Activated CD4-positive, alpha-beta T cell treated with anti-CD3 and anti-CD28 coated beads, Interleukin-2, amount 10 ng/mL, durations not matched to agents 7 days and 5 days (primary cell): ENCODE results near the gene GRAPL. TPM values are rescaled to one million over a fixed set of nuclear protein-coding genes. Genes with fewer than 3 reads are reported as not detected.
"Not testable (repeated sequence)": the region's sequence is repeated elsewhere in the genome, so short reads cannot be mapped to it uniquely, and the experiment has no call there.

Source experiments
- CTCF ChIA-PET: fragments of 350-600 bp; sonication (Branson Sonifier 250); formaldehyde crosslinking; loops from one replicate; lab custom pipeline; 2021; ENCODE audit warnings: antibody characterized with exemption; lab: Charles Lee
- POLR2A ChIA-PET: fragments of 350-600 bp; sonication (Branson Sonifier 250); formaldehyde crosslinking; loops from one replicate; lab custom pipeline; 2021; ENCODE audit warnings: antibody characterized with exemption; lab: Charles Lee
- DNase-seq: peaks from one replicate; pipeline ENCODE4 v3.0.0-alpha.2; 2020
- H3K27ac Mint-ChIP-seq: one replicate; pipeline ENCODE4 v1.8.0; 2021; ENCODE audit warnings: mild to moderate bottlenecking, moderate library complexity, mixed read lengths
- H3K27me3 Mint-ChIP-seq: one replicate; pipeline ENCODE4 v1.8.0; 2021; ENCODE audit warnings: mixed read lengths
- H3K36me3 Mint-ChIP-seq: one replicate; pipeline ENCODE4 v1.8.0; 2021; ENCODE audit warnings: low read depth, mixed read lengths
- H3K4me1 Mint-ChIP-seq: one replicate; pipeline ENCODE4 v1.8.0; 2021; ENCODE audit warnings: mixed read lengths
- H3K4me3 Mint-ChIP-seq: one replicate; pipeline ENCODE4 v1.8.0; 2021; ENCODE audit warnings: mild to moderate bottlenecking, moderate library complexity, mixed read lengths
- H3K9me3 Mint-ChIP-seq: one replicate; pipeline ENCODE4 v1.8.0; 2021; ENCODE audit warnings: mixed read lengths
- total RNA-seq, 2 experiments: library from RNA; stranded (reverse); gene quantifications; one replicate each; pipeline ENCODE4 v1.2.3, GENCODE V29; 2021

The GRAPL gene
- total RNA-seq, 2 experiments from 2014 or later, result 16.3 to 25.3 TPM

DNA sequence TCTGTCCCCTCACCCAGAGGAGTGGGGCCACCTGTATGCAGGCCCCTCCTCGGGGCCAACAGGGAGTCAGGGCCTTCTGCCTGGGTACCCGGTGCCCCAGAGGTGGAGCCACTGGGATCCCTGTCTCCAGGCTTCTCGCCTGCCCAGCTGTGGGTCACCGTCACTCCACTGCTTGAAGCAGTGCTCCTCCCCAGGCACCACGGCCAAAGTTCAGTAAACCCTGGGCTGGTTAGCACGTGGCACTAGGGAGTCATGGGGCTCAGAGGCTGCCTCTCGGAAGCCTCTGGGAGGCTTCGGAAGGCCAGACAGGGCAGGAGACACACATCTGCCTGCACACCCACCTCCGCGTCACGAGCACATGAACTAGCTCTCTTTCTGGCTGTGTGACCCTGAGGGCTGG is 18.1 kb downstream of the GRAPL start:
- H3K36me3 Mint-ChIP-seq, H3K27me3 Mint-ChIP-seq, H3K4me3 Mint-ChIP-seq, DNase-seq, H3K27ac Mint-ChIP-seq, H3K9me3 Mint-ChIP-seq, H3K4me1 Mint-ChIP-seq, POLR2A ChIA-PET, CTCF ChIA-PET: not testable (repeated sequence)

DNA sequence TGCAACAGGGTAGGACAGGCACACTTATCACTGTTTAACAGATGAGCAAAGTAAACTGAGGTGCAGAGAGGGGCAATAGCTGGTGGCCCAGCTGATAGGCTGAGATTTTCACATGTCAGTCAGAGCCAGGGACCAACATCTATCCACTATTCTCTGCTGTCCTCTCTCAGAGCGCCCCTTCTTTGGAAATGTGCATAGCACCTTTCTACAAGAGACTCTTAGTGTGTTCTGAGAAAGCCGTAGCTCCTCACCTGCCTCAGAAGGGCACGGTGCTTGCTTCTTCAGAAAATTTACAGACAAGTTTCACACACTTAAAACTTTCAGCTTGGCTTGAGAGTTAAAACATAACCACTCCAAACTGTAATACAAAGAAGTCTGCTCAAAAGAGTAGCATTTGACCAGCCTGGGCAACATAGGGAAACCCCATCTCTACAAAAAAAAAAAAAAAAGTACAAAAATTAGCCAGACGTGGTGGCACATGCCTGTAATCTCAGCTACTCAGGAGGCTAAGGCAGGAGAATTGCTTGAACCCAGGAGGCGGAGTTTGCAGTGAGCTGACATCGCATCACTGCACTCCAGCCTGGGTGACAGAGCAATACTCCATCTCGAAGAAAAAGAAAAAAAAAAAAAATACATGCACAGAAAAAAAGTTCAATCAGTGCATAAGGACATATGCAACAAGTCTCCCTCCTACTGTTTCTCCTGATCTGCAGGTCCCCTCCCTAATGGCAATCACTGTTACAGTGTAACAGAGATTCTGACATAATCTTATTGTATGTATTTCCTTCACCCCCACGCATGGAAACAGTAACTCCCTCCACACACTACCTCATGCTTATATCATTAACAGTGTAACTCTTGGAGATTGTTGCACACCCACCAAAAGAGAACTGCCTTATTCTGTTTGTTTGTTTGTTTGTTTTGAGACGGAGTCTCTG is 23.6 kb downstream of the GRAPL start:
- POLR2A ChIA-PET, CTCF ChIA-PET, H3K27ac Mint-ChIP-seq: not testable (repeated sequence)

DNA sequence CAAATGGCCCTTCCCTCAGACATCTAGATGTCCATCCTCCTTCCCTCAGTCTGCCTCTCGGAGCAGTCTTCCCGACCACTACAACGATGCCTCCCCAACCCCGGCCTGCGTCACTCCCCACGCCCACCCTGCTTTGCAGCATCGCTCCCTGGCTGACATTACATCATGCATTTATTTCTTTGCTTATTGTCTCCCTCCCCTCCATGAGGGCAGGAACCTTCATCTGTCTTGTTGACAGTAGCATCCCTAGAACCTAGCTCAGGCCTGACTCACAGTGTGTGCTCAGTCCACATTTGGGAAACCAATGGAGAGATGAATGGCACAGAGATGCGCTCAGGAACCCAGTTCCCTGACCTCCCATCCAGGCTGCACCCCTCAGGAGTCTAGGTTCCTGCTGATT is 30.2 kb downstream of the GRAPL start:
- CTCF ChIA-PET, H3K9me3 Mint-ChIP-seq, H3K4me1 Mint-ChIP-seq, H3K27me3 Mint-ChIP-seq, H3K36me3 Mint-ChIP-seq, POLR2A ChIA-PET, DNase-seq, H3K27ac Mint-ChIP-seq, H3K4me3 Mint-ChIP-seq: not testable (repeated sequence)

More for the DNA sequence above, 23.6 kb downstream of the GRAPL start:
- DNase-seq, H3K36me3 Mint-ChIP-seq, H3K4me3 Mint-ChIP-seq, H3K27me3 Mint-ChIP-seq, H3K4me1 Mint-ChIP-seq, H3K9me3 Mint-ChIP-seq: not testable (repeated sequence)

DNA sequence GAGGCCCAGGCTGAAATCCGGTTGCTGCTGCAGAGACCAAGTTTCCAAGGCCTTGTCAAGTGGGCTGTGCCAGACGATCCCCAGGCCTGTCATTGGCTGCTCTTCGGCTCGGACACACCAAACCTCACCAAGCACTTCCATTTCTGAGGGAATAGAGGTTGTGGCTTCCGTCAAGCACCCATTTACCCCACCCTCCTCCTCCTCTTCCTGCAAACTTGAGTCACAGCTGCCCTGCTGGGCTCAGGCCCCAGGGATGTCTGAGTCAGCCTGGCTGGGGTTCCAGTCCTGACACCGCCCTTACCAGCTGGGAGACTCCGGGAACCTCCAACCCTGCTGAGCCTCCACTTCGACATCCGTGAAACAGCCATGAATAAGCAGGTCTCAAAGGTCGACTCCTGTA is 31.1 kb downstream of the GRAPL start:
- POLR2A ChIA-PET, H3K27me3 Mint-ChIP-seq, DNase-seq, CTCF ChIA-PET, H3K36me3 Mint-ChIP-seq, H3K4me3 Mint-ChIP-seq, H3K9me3 Mint-ChIP-seq, H3K27ac Mint-ChIP-seq, H3K4me1 Mint-ChIP-seq: not testable (repeated sequence)

DNA sequence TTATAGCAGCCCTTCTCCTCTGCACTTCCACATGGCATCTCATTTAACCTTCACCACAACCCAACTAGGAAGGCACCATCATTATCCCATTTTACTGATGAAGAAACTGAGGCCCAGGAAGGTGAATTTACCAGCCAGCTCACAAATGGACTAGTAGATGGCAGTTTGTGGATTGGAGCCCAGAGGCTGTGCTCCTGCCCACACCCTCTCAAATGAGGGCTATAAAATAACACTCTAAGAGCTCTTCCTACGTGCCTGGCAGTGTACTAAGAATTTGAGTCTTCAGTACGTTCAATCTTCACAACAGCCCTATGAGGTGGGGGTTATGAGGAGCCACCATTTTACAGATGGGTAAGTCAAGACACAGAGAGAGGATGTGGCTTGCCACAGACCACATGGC is 31.5 kb downstream of the GRAPL start:
- H3K4me3 Mint-ChIP-seq, POLR2A ChIA-PET, H3K4me1 Mint-ChIP-seq, H3K9me3 Mint-ChIP-seq, H3K27me3 Mint-ChIP-seq, H3K36me3 Mint-ChIP-seq, CTCF ChIA-PET, DNase-seq, H3K27ac Mint-ChIP-seq: not testable (repeated sequence)

DNA sequence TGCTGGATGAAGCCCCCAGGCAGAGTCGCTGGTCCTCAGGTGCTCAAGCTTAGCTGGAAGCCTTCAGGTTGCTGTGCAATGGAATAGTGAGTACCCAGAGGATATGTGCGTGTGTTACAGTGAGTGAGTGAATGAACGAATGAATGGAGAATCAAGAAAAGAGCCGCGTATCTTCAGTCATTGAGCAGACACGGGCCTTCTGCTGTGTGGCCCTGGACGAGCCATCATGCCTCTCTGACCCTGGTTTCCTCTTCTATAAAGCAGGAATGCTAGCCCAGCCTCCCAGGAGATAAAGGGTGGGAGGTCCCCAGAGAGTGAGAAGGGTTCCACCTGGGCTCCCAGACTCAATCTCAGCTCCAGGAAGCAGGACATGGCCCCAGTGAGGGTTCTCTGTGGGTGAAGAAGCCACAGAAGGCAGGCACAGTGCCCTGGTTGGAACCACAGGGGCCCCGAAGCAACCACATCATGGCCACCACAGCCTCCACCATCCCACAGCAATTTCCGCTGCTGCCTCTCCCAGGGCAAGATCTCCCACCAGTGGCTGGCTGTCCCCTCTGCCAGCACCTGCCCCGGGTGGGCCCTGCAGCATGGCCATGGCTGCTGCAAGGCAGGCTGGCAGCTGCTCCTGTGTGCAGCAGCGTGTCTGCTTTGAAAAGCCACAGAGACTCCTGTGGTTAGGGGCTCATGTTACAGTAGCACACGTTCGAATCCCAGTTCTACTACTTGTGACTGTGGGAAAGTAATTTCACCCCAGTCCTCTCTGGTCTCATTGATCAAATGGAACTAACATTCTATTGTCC is 34.1 kb downstream of the GRAPL start:
- H3K27ac Mint-ChIP-seq, DNase-seq, H3K4me3 Mint-ChIP-seq, H3K36me3 Mint-ChIP-seq, POLR2A ChIA-PET, H3K4me1 Mint-ChIP-seq, H3K27me3 Mint-ChIP-seq, H3K9me3 Mint-ChIP-seq, CTCF ChIA-PET: not testable (repeated sequence)

DNA sequence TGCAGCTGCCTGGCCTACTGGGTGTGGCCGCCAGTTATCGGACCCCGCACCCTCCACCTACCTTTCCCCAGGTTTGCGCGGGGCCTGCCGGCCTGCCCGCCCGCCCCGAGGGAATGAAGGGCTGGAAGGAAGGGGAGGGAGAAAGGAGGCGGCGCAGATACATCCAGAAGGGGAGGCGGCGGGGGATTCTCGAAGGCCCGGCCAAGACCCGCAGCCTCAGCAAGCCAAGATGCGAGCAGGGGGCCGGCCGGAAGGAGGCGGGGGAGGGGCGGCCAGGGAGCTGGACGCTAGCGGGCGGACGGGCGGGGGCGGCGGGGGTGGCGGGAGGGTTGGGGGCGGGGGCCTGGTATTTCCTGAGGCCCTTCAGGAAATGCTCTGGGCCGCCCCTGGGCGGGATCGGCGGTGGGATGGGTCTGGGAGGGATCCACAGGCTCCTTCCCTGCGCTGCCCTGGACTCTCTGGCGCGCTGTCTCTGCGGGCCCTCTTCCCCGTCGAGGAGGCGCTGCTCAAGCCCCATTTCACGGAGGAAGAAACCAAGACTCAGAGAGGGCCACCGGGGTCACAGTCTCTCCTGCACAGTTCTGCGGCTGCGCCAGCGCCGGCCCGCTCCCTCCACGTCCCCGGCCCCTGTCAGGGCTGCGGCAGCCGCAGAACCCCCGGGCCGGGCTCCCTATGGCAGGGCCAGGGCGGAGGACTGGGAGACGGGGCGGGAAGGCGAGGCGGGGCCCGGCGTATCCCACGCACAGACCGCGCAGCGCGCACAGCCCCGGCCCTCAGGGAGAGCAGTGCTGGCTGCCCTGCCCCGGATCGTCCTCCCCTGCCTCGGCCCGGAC is 35.2 kb downstream of the GRAPL start:
- POLR2A ChIA-PET, CTCF ChIA-PET, H3K4me3 Mint-ChIP-seq, H3K27me3 Mint-ChIP-seq, DNase-seq, H3K27ac Mint-ChIP-seq, H3K4me1 Mint-ChIP-seq, H3K9me3 Mint-ChIP-seq, H3K36me3 Mint-ChIP-seq: not testable (repeated sequence)

DNA sequence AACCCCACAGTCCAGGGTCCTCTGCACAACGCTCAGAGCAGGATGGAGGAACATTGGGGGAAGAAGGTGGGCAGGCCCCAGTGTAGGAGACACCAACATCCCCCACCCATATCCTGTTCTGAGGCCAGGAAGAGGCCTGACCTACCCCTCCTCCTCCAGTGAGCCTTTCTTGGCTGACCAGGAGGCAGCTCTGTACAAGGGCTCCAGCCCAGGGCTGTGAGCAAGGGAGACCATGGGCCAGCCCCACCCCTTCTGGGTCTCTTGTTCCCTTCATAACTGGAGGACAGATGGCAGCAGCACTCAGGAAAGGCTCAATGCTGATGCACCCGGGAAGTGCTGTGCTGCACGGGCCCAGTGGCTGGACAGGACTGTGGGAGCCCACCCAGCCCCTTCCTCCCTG is 47.0 kb downstream of the GRAPL start:
- H3K27ac Mint-ChIP-seq, H3K9me3 Mint-ChIP-seq, CTCF ChIA-PET, H3K4me1 Mint-ChIP-seq, H3K4me3 Mint-ChIP-seq, POLR2A ChIA-PET, DNase-seq, H3K27me3 Mint-ChIP-seq, H3K36me3 Mint-ChIP-seq: not testable (repeated sequence)

DNA sequence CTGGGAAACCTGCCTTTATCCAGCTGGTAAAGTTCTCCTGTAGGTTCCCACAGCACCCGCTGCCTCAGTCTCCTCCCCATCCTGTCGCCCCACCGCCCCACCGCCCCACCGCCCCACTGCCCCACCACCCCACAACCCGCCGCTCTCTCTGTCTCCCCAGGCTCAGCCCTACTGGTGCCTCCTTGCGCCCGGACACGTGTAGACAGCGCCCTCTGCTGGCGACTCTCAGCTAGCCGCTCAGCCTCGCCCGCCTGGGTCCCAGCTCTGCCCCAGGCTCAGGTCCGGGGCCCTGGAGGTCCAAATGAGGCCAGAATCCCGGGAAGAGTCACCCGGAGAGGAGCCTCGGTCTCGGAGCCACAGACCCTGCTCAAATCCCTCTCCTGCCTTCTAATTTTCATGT is 48.0 kb downstream of the GRAPL start:
- H3K36me3 Mint-ChIP-seq, H3K4me3 Mint-ChIP-seq, CTCF ChIA-PET, H3K4me1 Mint-ChIP-seq, H3K27ac Mint-ChIP-seq, POLR2A ChIA-PET, H3K27me3 Mint-ChIP-seq, DNase-seq, H3K9me3 Mint-ChIP-seq: not testable (repeated sequence)

DNA sequence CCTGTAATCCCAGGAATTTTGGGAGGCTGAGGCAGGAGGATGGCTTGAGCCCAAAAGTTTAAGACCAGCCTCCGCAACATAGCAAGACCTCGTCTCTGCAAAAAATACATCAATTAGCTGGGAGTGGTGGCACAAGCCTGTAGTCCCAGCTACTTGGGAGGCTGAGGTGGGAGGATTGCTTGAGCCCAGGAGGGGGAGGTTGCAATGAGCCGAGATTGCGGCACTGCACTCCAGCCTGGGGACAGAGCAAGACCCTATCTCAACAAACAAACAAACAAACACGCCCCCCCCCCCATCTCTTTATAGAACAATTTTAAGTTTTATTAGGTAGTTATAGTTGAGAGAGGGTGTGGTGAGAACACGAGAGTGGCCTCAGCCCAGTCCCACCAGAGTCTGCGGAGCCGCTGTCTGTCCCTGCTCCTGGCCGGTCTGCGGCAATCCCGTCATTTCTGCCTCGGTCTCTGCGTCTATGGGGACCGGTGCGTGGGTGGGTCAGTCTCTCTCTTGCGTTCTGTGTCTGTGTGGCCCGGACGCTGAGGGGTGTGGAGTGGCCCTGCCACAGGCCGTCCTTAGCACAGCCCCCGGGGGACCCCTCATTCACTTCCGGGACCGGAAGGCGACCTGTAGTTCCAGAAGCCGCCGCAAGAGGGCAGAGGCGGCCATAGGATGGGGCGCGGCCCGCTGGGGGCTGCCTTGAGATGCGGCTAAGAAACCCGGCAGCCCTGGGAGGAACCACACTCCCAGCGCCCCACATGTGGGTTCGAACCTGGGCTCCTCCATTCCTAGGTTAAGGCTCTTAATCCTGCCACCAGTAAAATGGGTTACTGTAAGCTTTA is 53.9 kb downstream of the GRAPL start:
- CTCF ChIA-PET, result not testable (repeated sequence)

DNA sequence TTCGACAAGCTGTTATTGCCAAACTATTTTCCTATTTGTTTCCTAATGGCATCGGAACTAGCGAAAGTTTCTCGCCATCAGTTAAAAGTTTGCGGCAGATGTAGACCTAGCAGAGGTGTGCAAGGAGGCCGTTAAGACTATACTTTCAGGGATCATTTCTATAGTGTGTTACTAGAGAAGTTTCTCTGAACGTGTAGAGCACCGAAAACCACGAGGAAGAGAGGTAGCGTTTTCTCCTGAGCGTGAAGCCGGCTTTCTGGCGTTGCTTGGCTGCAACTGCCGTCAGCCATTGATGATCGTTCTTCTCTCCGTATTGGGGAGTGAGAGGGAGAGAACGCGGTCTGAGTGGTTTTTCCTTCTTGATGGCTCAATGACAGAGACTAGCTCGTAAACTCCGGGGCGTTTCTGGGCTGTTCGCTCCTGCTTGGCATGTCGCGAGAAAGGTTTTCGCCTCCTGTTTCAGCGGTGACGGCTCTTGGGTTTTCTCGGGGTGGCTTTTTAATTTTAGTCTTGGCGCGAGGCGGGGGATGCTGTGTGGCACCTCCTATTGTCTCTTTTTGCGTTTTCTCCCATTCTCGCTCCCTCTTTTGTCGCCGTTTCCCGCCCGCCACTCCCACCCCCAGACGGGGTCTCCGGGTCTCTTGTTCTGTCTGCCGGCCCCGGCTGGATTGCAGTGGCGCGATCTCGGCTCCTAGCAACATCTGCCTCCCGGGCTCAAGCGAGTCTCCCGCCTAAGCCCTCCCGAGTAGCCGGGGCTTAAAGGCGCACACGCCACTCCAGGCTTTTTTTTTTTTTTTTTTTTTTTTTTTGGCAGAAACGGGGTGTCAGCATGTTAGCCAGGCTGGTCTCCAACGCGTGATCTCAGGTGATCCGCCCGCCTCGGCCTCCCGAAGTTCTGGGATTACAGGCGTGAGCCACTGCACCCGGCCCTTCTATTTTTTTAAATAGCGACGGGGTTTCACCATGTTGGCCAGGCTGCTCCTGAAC is 60.8 kb downstream of the GRAPL start:
- H3K9me3 Mint-ChIP-seq, H3K4me3 Mint-ChIP-seq, H3K36me3 Mint-ChIP-seq, H3K27ac Mint-ChIP-seq, CTCF ChIA-PET, H3K27me3 Mint-ChIP-seq, H3K4me1 Mint-ChIP-seq, DNase-seq, POLR2A ChIA-PET: not testable (repeated sequence)

More for the DNA sequence above, 53.9 kb downstream of the GRAPL start:
- H3K4me1 Mint-ChIP-seq, H3K27me3 Mint-ChIP-seq, POLR2A ChIA-PET, H3K36me3 Mint-ChIP-seq, H3K4me3 Mint-ChIP-seq, H3K27ac Mint-ChIP-seq, H3K9me3 Mint-ChIP-seq, DNase-seq: not testable (repeated sequence)
